PC-3 (cell line): ENCODE data around the gene RTN4.

Source experiments
- EZH2phosphoT487 ChIP-seq: fragments of 300-600 bp; sonication (generic); IDR thresholded peaks from 2 replicates; pipeline ENCODE4 v1.6.1; 2018; ENCODE audit warnings: mild to moderate bottlenecking, antibody characterized with exemption, low read length, borderline replicate concordance
- TF ChIP-seq, protein P1 (sequence below): fragments of 300-600 bp; sonication (generic); conservative IDR thresholded peaks from 2 replicates; pipeline ENCODE4 v1.5.1; 2017; ENCODE audit warnings: antibody characterized with exemption, low read depth, mild to moderate bottlenecking, low read length

DNA sequence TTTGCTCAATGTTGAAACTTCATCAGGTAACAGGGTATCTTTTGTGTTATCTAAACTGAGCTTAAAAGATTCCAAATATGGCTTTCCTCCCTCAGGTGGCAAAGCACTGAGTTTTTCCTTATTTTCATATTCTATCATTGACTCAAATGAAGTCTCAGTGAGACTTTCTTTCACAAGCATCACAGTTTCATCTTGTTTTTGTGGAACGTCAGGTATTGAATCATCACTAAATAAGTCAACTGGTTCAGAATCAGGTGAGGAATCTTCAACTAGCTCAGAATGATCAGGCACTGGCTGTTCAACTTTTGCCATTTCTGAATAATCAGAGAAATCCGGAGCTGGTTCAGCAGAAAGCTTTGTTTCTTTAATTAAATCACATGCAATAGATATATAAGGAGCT is 24.6 kb downstream of the RTN4 start:
- TF ChIP-seq, protein P1, sequence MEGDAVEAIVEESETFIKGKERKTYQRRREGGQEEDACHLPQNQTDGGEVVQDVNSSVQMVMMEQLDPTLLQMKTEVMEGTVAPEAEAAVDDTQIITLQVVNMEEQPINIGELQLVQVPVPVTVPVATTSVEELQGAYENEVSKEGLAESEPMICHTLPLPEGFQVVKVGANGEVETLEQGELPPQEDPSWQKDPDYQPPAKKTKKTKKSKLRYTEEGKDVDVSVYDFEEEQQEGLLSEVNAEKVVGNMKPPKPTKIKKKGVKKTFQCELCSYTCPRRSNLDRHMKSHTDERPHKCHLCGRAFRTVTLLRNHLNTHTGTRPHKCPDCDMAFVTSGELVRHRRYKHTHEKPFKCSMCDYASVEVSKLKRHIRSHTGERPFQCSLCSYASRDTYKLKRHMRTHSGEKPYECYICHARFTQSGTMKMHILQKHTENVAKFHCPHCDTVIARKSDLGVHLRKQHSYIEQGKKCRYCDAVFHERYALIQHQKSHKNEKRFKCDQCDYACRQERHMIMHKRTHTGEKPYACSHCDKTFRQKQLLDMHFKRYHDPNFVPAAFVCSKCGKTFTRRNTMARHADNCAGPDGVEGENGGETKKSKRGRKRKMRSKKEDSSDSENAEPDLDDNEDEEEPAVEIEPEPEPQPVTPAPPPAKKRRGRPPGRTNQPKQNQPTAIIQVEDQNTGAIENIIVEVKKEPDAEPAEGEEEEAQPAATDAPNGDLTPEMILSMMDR = no peak
- no peak for TF ChIP-seq EZH2phosphoT487
